HFFc6 (cell line): ENCODE results near the gene SLC35D2. TPM values are rescaled to one million over a fixed set of nuclear protein-coding genes. Genes with fewer than 3 reads are reported as not detected.
"Not testable (repeated sequence)": the region's sequence is repeated elsewhere in the genome, so short reads cannot be mapped to it uniquely, and the experiment has no call there.

ENCODE experiments used
- DNase-seq: peaks from one replicate; pipeline ENCODE4 v3.0.0-alpha.2; 2018
- H3K27ac Mint-ChIP-seq: 2 replicates; pipeline ENCODE4 v1.8.0; 2020; ENCODE audit warnings: mild to moderate bottlenecking, mixed read lengths
- H3K27me3 Mint-ChIP-seq: 2 replicates; pipeline ENCODE4 v1.8.0; 2021; ENCODE audit warnings: mild to moderate bottlenecking, moderate library complexity, mixed read lengths; ENCODE audit not compliant: insufficient read depth
- H3K36me3 Mint-ChIP-seq: 2 replicates; pipeline ENCODE4 v1.8.0; 2021; ENCODE audit warnings: low read depth, mixed read lengths
- H3K4me1 Mint-ChIP-seq: 2 replicates; pipeline ENCODE4 v1.8.0; 2020; ENCODE audit warnings: low read depth, mixed read lengths
- H3K4me3 Mint-ChIP-seq: 2 replicates; pipeline ENCODE4 v1.8.0; 2020; ENCODE audit warnings: mild to moderate bottlenecking, moderate library complexity, mixed read lengths
- H3K9me3 Mint-ChIP-seq: 2 replicates; pipeline ENCODE4 v1.8.0; 2020; ENCODE audit warnings: mild to moderate bottlenecking, mixed read lengths
- total RNA-seq, 6 experiments: library from RNA; stranded (reverse); fragmentation: NEBNext Ultra II Directional; extraction: Animal tissue kit (Norgen Biotek cat#: 25700); gene quantifications; 2 replicates in 1 of 6; 3 replicates in 5 of 6; pipeline ENCODE4 v1.2.3, GENCODE V29; 2021
- TF ChIP-seq, protein P1 (sequence below): fragments of 200-600 bp; sonication (generic); IDR thresholded peaks from 2 replicates; pipeline ENCODE4 v1.5.0; 2021; ENCODE audit warnings: antibody characterized with exemption, mild to moderate bottlenecking

SLC35D2 gene
- total RNA-seq, 6 experiments from 2014 or later: 15.6 to 23.9 (median 19.9) TPM

- DNase-seq: no peak
- Mint-ChIP-seq H3K4me3 (no peak overlapping the region), H3K9me3 (no peaks in the 10 kb centered on the region), H3K27me3 (no peaks in the 10 kb centered on the region; the same call in 1 of the 2 replicates), H3K4me1 (peaks cover 6% of the 10 kb centered on the region), H3K27ac (no peak overlapping the region), H3K36me3 (no peaks in the 10 kb centered on the region)
- TF ChIP-seq, protein P1, sequence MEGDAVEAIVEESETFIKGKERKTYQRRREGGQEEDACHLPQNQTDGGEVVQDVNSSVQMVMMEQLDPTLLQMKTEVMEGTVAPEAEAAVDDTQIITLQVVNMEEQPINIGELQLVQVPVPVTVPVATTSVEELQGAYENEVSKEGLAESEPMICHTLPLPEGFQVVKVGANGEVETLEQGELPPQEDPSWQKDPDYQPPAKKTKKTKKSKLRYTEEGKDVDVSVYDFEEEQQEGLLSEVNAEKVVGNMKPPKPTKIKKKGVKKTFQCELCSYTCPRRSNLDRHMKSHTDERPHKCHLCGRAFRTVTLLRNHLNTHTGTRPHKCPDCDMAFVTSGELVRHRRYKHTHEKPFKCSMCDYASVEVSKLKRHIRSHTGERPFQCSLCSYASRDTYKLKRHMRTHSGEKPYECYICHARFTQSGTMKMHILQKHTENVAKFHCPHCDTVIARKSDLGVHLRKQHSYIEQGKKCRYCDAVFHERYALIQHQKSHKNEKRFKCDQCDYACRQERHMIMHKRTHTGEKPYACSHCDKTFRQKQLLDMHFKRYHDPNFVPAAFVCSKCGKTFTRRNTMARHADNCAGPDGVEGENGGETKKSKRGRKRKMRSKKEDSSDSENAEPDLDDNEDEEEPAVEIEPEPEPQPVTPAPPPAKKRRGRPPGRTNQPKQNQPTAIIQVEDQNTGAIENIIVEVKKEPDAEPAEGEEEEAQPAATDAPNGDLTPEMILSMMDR: no peak
Observed at GRCh38 chr9:96320749-96321280, 62.7 kb downstream of the SLC35D2 start.

- no peak for DNase-seq
- no peaks in the 10 kb centered on the region; the same call in 1 of the 2 replicates for H3K27me3 Mint-ChIP-seq
- H3K4me3 Mint-ChIP-seq: no peak overlapping the region
- no peaks in the 10 kb centered on the region for H3K9me3 Mint-ChIP-seq
- TF ChIP-seq, protein P1: no peak
- H3K36me3 Mint-ChIP-seq: peaks cover 9% of the 10 kb centered on the region; the same call in 1 of the 2 replicates
- H3K4me1 Mint-ChIP-seq: peaks cover 6% of the 10 kb centered on the region
- H3K27ac Mint-ChIP-seq: no peak overlapping the region
Observed at GRCh38 chr9:96318921-96319565, 64.5 kb downstream of the SLC35D2 start.

- Mint-ChIP-seq H3K9me3 (peaks cover 8% of the 10 kb centered on the region; the same call in 1 of the 2 replicates), H3K4me3 (no peak overlapping the region), H3K27me3 (no peaks in the 10 kb centered on the region), H3K36me3 (peaks cover 21% of the 10 kb centered on the region), H3K27ac (no peak overlapping the region), H3K4me1 (peaks cover 6% of the 10 kb centered on the region)
- peak; percentile 4 for DNase-seq
- TF ChIP-seq, protein P1: peak; percentile 89
Observed at GRCh38 chr9:96317335-96317980, 66.1 kb downstream of the SLC35D2 start.

DNA sequence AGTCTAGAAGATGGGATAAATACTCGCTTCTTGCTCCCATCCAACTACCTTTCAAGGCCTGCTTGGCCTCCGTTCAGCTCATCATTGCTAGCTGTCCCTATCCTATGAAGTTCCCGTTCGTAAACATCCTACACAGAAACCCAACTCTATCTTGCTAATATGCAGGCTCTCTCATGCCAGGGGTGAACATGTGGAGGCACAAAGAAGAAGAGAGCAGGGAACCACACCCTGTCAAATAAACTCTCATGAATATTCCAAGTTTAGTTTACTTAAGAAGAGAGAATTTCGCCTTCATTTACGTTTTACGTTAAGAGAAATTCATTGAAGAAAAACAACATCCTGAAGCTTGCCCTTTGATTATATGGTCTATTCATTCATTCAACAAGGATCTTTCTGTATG lies 73.7 kb downstream of the SLC35D2 start:
- TF ChIP-seq, protein P1: no peak
- Mint-ChIP-seq H3K27ac (no peak overlapping the region), H3K36me3 (peaks cover 19% of the 10 kb centered on the region), H3K9me3 (peaks cover 13% of the 10 kb centered on the region), H3K27me3 (peaks cover 6% of the 10 kb centered on the region), H3K4me3 (no peak overlapping the region), H3K4me1 (no peaks in the 10 kb centered on the region)
- no peak for DNase-seq

DNA sequence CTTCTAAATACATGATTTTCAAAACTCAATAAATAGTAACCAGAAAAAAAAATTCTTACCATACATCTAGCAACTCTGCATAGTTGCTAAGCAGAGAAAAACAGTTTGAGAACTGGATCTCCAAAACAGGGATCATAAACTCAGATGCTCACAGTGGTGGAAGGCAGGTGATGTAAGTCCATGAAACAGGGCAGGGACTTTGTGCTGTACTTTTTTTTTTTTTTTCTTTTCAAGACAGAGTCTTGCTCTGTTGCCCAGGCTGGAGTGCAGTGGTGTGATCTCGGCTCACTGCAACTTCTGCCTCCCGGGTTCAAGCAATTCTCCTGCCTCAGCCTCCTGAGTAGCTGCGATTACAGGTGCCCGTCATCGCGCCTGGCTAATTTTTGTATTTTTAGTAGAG lies 76.6 kb downstream of the SLC35D2 start:
- not testable (repeated sequence) for H3K4me3 Mint-ChIP-seq, DNase-seq, H3K36me3 Mint-ChIP-seq, H3K27ac Mint-ChIP-seq, H3K27me3 Mint-ChIP-seq, H3K4me1 Mint-ChIP-seq, H3K9me3 Mint-ChIP-seq

- Mint-ChIP-seq H3K4me3 (no peak overlapping the region), H3K27ac (no peak overlapping the region), H3K36me3 (no peaks in the 10 kb centered on the region), H3K4me1 (peaks cover 2% of the 10 kb centered on the region), H3K9me3 (no peaks in the 10 kb centered on the region), H3K27me3 (peaks cover 8% of the 10 kb centered on the region)
- TF ChIP-seq, protein P1: no peak
- DNase-seq: no peak
Observed at GRCh38 chr9:96305171-96305570, 78.3 kb downstream of the SLC35D2 start.
